ENCODE results near the gene HAUS8.

The HAUS8 gene

GRCh38 chr19:17048885-17049453, 26.3 kb downstream of the HAUS8 start:
- no peak for DNase-seq (ENCODE audit: low read depth)
- no peak overlapping the region for H3K4me3 ChIP-seq (ENCODE audit: low read depth, low read length)
- TF ChIP-seq CTCF (IDR thresholded peaks at IDR 0.05; ENCODE audit: low read depth, low read length) (no peak), MYC (IDR thresholded peaks at IDR 0.05; ENCODE audit: low read depth, low read length) (no peak), POLR2A (IDR thresholded peaks at IDR 0.05; ENCODE audit: extremely low read depth, insufficient read length) (no peak)
- TF ChIP-seq, protein P1, sequence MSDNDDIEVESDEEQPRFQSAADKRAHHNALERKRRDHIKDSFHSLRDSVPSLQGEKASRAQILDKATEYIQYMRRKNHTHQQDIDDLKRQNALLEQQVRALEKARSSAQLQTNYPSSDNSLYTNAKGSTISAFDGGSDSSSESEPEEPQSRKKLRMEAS (IDR thresholded peaks at IDR 0.05; ENCODE audit: low read depth, low read length) = no peak

DNA sequence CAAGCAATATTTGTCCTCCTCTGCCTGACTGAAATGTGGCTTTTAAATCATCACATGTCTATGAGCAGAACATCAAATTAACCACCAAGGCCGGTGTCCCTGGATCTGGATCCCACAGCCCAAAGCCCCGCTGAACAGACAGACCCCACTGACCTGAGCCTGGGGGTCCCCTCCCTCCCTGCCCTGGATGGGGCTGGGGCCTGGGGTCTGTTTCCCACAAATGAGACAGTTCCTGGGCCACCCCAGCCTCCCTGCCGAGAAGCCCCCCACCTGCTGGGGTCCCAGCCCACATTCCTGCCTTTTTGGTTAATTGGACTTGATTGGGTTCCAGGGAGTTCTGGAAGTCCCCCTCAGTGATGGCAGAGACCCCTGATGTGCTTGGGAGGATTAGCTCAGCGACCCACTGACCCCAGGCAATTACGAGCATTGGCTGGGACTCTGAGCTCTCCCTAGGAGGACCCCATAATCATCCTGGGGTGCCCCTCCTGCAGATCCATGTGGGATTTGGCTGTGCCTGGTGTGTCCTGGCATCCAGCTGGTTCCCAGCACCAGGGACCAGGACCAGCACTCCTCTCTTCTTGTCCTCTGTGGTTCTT, 29.2 kb downstream of the HAUS8 start:
- TF ChIP-seq CTCF (IDR thresholded peaks at IDR 0.05; ENCODE audit: low read depth, low read length) = no peak
- TF ChIP-seq, protein P1 (IDR thresholded peaks at IDR 0.05; ENCODE audit: low read depth, low read length) = no peak
- TF ChIP-seq POLR2A (IDR thresholded peaks at IDR 0.05; ENCODE audit: extremely low read depth, insufficient read length) = no peak
- TF ChIP-seq MYC (IDR thresholded peaks at IDR 0.05; ENCODE audit: low read depth, low read length) = no peak
- DNase-seq (ENCODE audit: low read depth) = no peak
- H3K4me3 ChIP-seq (ENCODE audit: low read depth, low read length) = no peak overlapping the region

DNA sequence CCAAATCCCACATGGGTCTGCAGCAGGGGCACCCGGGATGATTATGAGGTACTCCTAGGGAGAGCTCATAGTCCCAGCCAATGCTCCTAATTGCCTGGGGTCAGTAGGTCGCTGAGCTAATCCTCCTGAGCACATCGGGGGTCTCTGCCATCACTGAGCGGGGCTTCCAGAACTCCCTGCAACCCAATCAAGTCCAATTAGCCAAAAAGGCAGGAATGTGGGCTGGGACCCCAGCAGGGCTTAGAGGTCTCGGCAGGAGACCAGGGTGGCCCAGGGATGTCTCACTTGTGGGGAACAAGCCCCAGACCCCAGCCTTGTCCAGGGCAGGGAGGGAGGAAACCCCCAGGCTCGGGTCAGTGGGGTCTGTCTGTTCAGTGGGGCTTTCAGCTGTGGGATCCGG, 31.5 kb downstream of the HAUS8 start:
- no peak for TF ChIP-seq POLR2A (IDR thresholded peaks at IDR 0.05; ENCODE audit: extremely low read depth, insufficient read length)
- TF ChIP-seq MYC (IDR thresholded peaks at IDR 0.05; ENCODE audit: low read depth, low read length) = no peak
- TF ChIP-seq, protein P1 (IDR thresholded peaks at IDR 0.05; ENCODE audit: low read depth, low read length) = no peak
- no peak for TF ChIP-seq CTCF (IDR thresholded peaks at IDR 0.05; ENCODE audit: low read depth, low read length)
- no peak overlapping the region for H3K4me3 ChIP-seq (ENCODE audit: low read depth, low read length)
- DNase-seq (ENCODE audit: low read depth) = no peak

DNA sequence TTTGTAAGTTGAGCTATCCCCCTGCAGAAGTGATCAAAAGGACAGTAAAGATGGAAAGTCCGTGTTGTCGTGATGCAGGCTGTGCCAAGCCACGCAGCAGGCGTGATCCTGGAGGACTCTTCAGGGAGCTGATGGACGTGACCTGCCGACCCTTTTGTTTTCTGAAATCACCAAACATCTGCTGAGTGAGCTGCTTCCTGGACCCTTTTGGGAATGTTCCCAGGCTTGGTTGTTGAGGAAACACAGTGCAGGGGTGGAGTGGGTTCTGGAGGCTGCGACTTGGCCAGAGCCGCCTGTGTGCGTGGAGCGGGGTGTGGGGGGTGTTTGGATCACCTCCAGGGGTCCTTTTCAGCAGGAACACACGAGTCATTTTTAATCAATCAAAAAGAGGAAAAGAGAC, 33.3 kb downstream of the HAUS8 start:
- no peak for DNase-seq (ENCODE audit: low read depth)
- TF ChIP-seq, protein P1 (IDR thresholded peaks at IDR 0.05; ENCODE audit: low read depth, low read length) = no peak
- TF ChIP-seq MYC (IDR thresholded peaks at IDR 0.05; ENCODE audit: low read depth, low read length) = no peak
- no peak for TF ChIP-seq CTCF (IDR thresholded peaks at IDR 0.05; ENCODE audit: low read depth, low read length)
- no peak for TF ChIP-seq POLR2A (IDR thresholded peaks at IDR 0.05; ENCODE audit: extremely low read depth, insufficient read length)

GRCh38 chr19:17037966-17038500, 37.2 kb downstream of the HAUS8 start:
- no peak overlapping the region for H3K4me3 ChIP-seq (ENCODE audit: low read depth, low read length)
- no peak for TF ChIP-seq MYC (IDR thresholded peaks at IDR 0.05; ENCODE audit: low read depth, low read length)
- TF ChIP-seq, protein P1 (IDR thresholded peaks at IDR 0.05; ENCODE audit: low read depth, low read length) = no peak
- TF ChIP-seq POLR2A (IDR thresholded peaks at IDR 0.05; ENCODE audit: extremely low read depth, insufficient read length) = no peak
- no peak for TF ChIP-seq CTCF (IDR thresholded peaks at IDR 0.05; ENCODE audit: low read depth, low read length)
- DNase-seq (ENCODE audit: low read depth) = no peak

More for the DNA sequence above, 33.3 kb downstream of the HAUS8 start:
- H3K4me3 ChIP-seq (ENCODE audit: low read depth, low read length) = no peak overlapping the region

All from NB4 (cell line).